ENCODE measurements around the gene SIRT4.

- TF ChIP-seq CTCF (conservative IDR thresholded peaks at IDR 0.05; ENCODE audit: low read depth, low read length): no peak
- TF ChIP-seq EZH2 (IDR thresholded peaks at IDR 0.05; ENCODE audit: borderline replicate concordance, low read depth, low read length, poor library complexity, severe bottlenecking): no peak
These were observed 56.4 kb downstream of the SIRT4 start for GRCh38 chr12:120358412-120359100.

Measured in A673 (cell line).